ENCODE measurements around the gene GREB1. TPM values are rescaled to one million over a fixed set of nuclear protein-coding genes. Genes with fewer than 3 reads are reported as not detected.

Gene GREB1
- total RNA-seq, 1 experiment from 2014 or later, result 1.3 TPM

DNA sequence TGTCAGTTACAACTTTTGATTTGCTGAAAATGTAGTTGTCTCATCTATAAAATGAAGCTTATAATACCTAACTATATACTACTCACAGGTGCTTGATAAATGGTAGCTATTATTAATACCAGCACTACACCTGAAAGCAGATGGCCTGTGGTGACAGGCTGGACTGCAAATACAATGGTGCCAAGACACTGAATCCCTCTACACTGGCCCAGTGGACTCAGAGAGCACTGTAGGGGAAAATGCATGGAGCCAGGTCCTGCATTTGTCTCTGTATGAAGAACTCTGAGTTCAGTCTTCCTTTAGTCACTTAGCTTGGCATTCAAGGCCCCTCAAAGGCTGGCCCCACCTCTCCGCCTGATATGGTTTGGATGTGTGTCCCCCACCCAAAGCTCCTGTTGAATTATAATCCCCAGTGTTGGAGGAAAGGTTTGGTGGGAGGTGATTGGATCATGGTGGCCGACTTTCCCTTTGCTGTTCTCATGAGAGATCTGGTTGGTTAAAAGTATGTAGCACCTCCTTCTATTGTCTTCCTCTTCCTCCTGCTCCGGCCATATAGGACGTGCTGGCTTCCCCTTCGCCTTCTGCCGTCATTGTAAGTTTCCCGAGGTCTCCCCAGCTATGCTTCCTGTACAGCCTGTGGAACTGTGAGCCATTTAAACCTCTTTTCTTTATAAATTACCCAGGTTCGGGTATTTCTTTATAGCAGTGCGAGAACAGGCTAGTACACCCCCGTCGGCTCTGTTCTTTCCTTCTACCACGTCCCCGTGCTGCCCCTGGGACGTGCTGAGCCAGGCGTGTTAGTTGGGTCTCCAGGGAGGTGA, 147.3 kb downstream of the GREB1 start:
- TF ChIP-seq EZH2 (IDR thresholded peaks at IDR 0.05; ENCODE audit: borderline replicate concordance, low read depth, low read length, poor library complexity, severe bottlenecking), result no peak
- TF ChIP-seq, protein P1, sequence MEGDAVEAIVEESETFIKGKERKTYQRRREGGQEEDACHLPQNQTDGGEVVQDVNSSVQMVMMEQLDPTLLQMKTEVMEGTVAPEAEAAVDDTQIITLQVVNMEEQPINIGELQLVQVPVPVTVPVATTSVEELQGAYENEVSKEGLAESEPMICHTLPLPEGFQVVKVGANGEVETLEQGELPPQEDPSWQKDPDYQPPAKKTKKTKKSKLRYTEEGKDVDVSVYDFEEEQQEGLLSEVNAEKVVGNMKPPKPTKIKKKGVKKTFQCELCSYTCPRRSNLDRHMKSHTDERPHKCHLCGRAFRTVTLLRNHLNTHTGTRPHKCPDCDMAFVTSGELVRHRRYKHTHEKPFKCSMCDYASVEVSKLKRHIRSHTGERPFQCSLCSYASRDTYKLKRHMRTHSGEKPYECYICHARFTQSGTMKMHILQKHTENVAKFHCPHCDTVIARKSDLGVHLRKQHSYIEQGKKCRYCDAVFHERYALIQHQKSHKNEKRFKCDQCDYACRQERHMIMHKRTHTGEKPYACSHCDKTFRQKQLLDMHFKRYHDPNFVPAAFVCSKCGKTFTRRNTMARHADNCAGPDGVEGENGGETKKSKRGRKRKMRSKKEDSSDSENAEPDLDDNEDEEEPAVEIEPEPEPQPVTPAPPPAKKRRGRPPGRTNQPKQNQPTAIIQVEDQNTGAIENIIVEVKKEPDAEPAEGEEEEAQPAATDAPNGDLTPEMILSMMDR (conservative IDR thresholded peaks at IDR 0.05; ENCODE audit: low read depth, low read length), result no peak
- Histone ChIP-seq H3K36me3 (ENCODE audit: insufficient read depth, low read length, poor library complexity, severe bottlenecking) (no peaks in the 10 kb centered on the region), H3K9me3 (ENCODE audit: low read depth, low read length, poor library complexity, severe bottlenecking) (no peaks in the 10 kb centered on the region), H3K4me3 (ENCODE audit: low read depth, low read length, poor library complexity, severe bottlenecking) (no peak overlapping the region), H3K4me1 (ENCODE audit: insufficient read depth, low read length, poor library complexity, severe bottlenecking) (no peaks in the 10 kb centered on the region), H3K27me3 (replicated peaks; ENCODE audit: insufficient read depth, low read depth, low read length, poor library complexity) (peaks cover 39% of the 10 kb centered on the region), H3K27ac (ENCODE audit: low read depth, low read length, poor library complexity, severe bottlenecking) (no peak overlapping the region)
- DNase-seq (ENCODE audit: low spot score), result no peak
- POLR2A ChIA-PET (ENCODE audit: low non-redundant PET), result no interaction called here
- CTCF ChIA-PET, result interaction anchor here (0.6 kb wide), 1 partner anchor 42 kb away, joined by 3 read pairs; no protein-coding TSS in a partner anchor
- intact Hi-C loops (cut with micrococcal nuclease; ENCODE audit: unreplicated experiment), result loop anchor here (5.0 kb wide), 1 partner anchor 204 kb away; no protein-coding TSS in a partner anchor
- no TSS peak for BruUV-seq (replicated peaks)

DNA sequence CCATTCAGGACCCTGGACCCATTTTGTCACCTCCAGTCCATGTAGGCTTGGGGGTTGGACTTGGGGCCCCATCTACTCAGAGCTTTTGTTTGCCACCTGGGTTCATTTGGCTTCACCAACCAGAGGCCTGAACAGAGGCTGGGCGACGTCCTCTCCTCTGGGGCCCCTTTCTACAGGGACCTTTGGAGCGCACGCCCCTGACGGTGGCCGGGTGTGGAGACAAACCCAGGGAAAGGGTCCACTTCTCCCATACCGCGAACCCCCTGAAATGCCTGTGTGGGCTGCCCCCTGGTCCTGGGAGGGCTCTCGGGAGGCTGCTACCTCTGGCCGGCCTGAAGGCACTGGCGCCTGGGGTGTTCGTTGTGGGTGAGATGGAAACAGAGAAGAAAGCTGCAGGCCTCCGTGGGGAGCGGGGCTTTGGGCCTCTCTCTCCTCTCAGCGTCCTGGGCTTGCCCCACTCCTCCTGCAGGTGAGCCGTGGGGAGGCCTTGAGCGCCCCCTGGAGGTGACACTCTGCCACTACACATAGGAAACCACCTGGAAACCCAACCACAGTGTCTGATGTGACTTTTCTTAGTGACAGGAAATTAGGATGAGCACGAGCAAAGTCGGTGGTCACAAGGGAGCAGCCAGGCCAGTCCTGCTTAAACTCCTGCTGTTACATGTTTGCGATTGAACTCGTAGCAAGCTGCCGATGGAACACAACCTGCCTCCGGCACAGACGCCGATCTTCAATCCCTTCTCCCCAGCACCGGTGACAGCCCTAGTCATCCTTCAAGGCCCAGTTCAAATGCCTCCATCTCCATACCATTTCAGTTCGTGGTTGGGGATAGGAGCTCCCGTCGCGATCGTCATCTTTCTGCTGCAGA, 148.1 kb downstream of the GREB1 start:
- Histone ChIP-seq H3K36me3 (ENCODE audit: insufficient read depth, low read length, poor library complexity, severe bottlenecking) (no peaks in the 10 kb centered on the region), H3K27me3 (replicated peaks; ENCODE audit: insufficient read depth, low read depth, low read length, poor library complexity) (peaks cover 31% of the 10 kb centered on the region), H3K4me1 (ENCODE audit: insufficient read depth, low read length, poor library complexity, severe bottlenecking) (no peaks in the 10 kb centered on the region), H3K27ac (ENCODE audit: low read depth, low read length, poor library complexity, severe bottlenecking) (no peak overlapping the region), H3K4me3 (ENCODE audit: low read depth, low read length, poor library complexity, severe bottlenecking) (no peak overlapping the region), H3K9me3 (ENCODE audit: low read depth, low read length, poor library complexity, severe bottlenecking) (no peaks in the 10 kb centered on the region)
- peak; percentile 56 for DNase-seq (ENCODE audit: low spot score)
- intact Hi-C loops (cut with micrococcal nuclease; ENCODE audit: unreplicated experiment), result loop anchor here (5.0 kb wide), 1 partner anchor 205 kb away; no protein-coding TSS in a partner anchor
- TF ChIP-seq, protein P1 (conservative IDR thresholded peaks at IDR 0.05; ENCODE audit: low read depth, low read length), result peak; percentile 97
- no peak for TF ChIP-seq EZH2 (IDR thresholded peaks at IDR 0.05; ENCODE audit: borderline replicate concordance, low read depth, low read length, poor library complexity, severe bottlenecking)
- no TSS peak for BruUV-seq (replicated peaks)
- POLR2A ChIA-PET (ENCODE audit: low non-redundant PET), result no interaction called here
- CTCF ChIA-PET, result no interaction called here

DNA sequence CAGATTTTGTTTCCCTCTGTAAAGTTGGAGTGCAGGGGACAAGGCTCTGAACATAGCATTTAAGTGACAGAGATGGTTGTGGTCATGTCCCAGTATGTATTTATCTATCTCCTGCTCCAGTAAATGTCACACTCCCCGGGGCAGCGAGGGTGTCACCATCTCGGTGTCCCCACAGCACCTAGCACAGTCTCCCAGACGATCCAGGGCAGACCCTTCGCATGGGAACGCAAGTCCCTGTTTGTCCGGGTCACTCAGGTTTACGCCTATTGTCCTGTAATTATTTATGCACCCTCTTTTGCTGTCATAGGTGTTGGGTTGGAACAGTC, 148.7 kb downstream of the GREB1 start:
- Histone ChIP-seq H3K4me3 (ENCODE audit: low read depth, low read length, poor library complexity, severe bottlenecking) (no peak overlapping the region), H3K27me3 (replicated peaks; ENCODE audit: insufficient read depth, low read depth, low read length, poor library complexity) (peaks cover 25% of the 10 kb centered on the region), H3K36me3 (ENCODE audit: insufficient read depth, low read length, poor library complexity, severe bottlenecking) (no peaks in the 10 kb centered on the region), H3K9me3 (ENCODE audit: low read depth, low read length, poor library complexity, severe bottlenecking) (no peaks in the 10 kb centered on the region), H3K27ac (ENCODE audit: low read depth, low read length, poor library complexity, severe bottlenecking) (no peak overlapping the region), H3K4me1 (ENCODE audit: insufficient read depth, low read length, poor library complexity, severe bottlenecking) (no peaks in the 10 kb centered on the region)
- no TSS peak for BruUV-seq (replicated peaks)
- no peak for DNase-seq (ENCODE audit: low spot score)
- CTCF ChIA-PET, result no interaction called here
- TF ChIP-seq, protein P1 (conservative IDR thresholded peaks at IDR 0.05; ENCODE audit: low read depth, low read length), result no peak
- TF ChIP-seq EZH2 (IDR thresholded peaks at IDR 0.05; ENCODE audit: borderline replicate concordance, low read depth, low read length, poor library complexity, severe bottlenecking), result no peak
- intact Hi-C loops (cut with micrococcal nuclease; ENCODE audit: unreplicated experiment), result loop anchor here (5.0 kb wide), 1 partner anchor 205 kb away; no protein-coding TSS in a partner anchor
- POLR2A ChIA-PET (ENCODE audit: low non-redundant PET), result no interaction called here
